C4-2B (cell line): ENCODE results near the gene TRPM1.

Source experiments
- CTCF ChIP-seq: fragments of 450-650 bp; conservative IDR thresholded peaks from 2 replicates; pipeline ENCODE4 v1.5.1; 2017; ENCODE audit warnings: mild to moderate bottlenecking
- ZFX ChIP-seq: fragments of 450-650 bp; IDR thresholded peaks from 2 replicates; pipeline ENCODE4 v1.6.1; 2017

- TF ChIP-seq CTCF: no peak
- TF ChIP-seq ZFX: no peak
Measured at GRCh38 chr15:31096563-31096962, 5.0 kb downstream of the TRPM1 start.
